DLD1 (cell line): ENCODE data around the gene PPP1R1B.

Experiments
- in situ Hi-C: cut with HindIII; loops from 2 replicates; pipeline ENCODE4 v1.10.0; 2017; ENCODE audit warnings: low sequenced_read_pairs

The PPP1R1B gene

GRCh38 chr17:39614545-39615157 is 12.1 kb upstream of the PPP1R1B start:
- in situ Hi-C loops = loop anchor here (10.0 kb wide), 1 partner anchor 60 kb away; no protein-coding TSS in a partner anchor

- in situ Hi-C loops = loop anchor here (10.0 kb wide), 1 partner anchor 59 kb away; no protein-coding TSS in a partner anchor
These were observed 11.3 kb upstream of the PPP1R1B start for GRCh38 chr17:39615434-39615833.

GRCh38 chr17:39617100-39617445 is 9.7 kb upstream of the PPP1R1B start:
- in situ Hi-C loops = loop anchor here (10.0 kb wide), 1 partner anchor 58 kb away; no protein-coding TSS in a partner anchor

DNA sequence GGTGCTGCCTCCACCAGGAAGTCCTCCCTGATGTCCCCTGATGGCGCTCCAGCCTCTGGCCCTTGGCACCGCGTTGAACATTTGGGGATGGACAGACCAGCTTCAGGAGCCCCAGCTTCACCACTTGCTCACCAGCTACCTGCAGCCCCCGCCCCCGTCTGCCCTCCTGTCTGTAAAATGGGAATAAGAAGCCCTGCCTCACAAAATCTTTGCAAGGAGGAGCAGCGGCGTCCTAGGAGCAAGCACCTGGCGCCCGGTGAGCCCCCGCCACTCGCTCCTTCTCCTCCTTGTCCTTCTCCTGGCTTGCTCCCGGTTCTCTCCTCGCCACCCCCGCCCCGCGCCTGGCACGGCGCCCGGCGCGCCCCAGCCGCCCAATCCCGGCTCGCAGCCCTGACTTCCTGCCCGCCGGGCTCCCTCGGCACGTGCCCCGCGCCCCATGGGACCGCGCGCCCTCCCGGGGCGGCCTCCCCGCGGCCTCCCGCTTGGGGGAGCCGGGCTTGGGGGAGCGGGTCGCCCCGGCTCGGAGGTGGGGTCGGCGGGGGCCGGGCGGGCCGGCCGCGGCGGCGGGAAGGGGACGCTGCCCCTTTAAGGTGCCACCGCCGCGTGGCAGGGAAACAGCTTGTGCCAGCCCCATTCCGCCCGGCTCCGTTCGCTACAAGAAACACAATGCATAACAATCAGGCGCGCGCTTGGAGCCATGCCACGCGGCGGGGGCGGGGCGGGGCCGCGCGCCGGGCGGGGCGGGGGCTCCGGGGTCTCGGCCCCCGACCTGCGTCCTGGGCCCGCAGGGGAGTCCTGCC is 9.1 kb upstream of the PPP1R1B start:
- in situ Hi-C loops = loop anchor here (10.0 kb wide), 1 partner anchor 57 kb away; no protein-coding TSS in a partner anchor

DNA sequence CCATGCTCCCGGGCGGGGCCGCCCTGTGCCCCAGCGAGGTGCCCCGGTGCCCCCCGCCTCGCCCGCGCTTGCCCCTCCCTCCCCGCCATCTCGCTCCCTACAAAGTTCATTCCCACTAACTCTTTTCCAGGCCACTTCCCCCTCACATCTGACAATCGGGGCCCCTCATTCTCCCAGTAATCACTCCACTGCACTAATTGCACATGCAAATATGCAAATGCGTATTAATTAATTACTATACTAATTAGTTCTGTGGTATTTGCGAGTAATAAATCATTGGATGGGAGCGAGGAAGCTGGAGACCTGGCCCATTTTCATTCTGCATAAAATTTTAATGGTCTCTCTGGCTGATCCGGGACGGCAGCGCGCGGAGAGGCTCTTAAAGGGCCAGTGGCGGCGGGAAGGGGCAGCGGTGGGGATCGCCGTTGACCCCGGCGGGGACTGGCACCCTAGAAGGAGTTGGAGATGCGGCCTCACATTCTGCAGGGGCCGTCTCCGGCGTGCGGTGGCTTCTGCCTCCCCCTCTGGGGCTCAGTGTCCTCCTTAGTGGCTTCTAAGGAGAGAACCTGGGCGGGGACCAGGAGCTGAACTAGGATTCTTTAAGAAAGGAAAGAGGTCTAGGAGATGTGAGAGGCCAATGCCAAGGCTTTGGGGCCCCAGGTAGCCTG is 8.4 kb upstream of the PPP1R1B start:
- in situ Hi-C loops = loop anchor here (10.0 kb wide), 1 partner anchor 56 kb away; no protein-coding TSS in a partner anchor

- in situ Hi-C loops = loop anchor here (10.0 kb wide), 1 partner anchor 56 kb away; no protein-coding TSS in a partner anchor
These were observed 7.6 kb upstream of the PPP1R1B start for GRCh38 chr17:39618956-39619785.

DNA sequence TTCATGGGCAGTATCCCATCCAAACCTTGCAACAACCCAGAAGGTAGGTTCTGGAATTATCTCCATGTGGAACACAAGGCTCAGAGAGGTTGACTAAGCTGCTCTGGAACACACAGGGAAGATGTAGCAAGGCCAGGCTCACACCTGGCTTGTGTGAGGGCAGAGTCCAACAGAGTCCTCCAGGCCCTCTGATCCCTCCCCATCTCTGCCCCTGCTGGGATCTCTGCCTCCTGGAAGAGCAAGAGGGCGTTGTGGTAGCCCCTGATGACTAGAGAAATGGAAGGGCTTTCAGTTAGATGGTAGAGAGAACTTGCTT is 7.0 kb upstream of the PPP1R1B start:
- in situ Hi-C loops = loop anchor here (10.0 kb wide), 1 partner anchor 55 kb away; no protein-coding TSS in a partner anchor

GRCh38 chr17:39621523-39622379 is 5.0 kb upstream of the PPP1R1B start:
- in situ Hi-C loops = no loop called here

DNA sequence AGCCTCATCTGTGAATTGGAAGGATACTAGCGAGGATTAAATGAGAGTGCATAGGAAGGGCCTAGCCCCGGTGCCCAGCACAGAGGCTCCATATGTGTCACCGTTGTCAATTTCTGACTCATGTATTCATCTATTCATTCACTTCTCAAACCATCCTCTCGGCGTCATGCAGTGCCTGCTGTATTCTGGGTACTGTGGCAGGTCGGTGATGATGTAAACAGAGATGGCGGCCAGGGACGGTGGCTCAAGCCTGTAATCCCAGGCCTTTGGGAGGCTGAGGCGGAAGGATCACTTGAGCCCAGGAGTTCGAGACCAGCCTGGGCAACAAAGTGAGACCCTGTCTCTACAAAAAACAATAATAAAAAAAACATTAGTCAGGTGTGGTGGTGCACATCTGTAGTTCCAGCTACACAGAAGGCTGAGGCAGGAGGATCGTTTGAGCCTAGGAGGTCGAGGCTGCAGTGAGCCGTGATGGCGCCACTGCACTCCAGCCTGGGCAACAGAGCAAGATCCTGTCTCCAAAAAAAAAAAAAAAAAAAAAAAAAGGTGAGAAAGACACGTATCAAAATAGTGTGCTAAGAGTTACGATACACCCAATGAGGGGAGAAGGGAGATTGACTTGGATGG is 4.3 kb upstream of the PPP1R1B start:
- in situ Hi-C loops = no loop called here

DNA sequence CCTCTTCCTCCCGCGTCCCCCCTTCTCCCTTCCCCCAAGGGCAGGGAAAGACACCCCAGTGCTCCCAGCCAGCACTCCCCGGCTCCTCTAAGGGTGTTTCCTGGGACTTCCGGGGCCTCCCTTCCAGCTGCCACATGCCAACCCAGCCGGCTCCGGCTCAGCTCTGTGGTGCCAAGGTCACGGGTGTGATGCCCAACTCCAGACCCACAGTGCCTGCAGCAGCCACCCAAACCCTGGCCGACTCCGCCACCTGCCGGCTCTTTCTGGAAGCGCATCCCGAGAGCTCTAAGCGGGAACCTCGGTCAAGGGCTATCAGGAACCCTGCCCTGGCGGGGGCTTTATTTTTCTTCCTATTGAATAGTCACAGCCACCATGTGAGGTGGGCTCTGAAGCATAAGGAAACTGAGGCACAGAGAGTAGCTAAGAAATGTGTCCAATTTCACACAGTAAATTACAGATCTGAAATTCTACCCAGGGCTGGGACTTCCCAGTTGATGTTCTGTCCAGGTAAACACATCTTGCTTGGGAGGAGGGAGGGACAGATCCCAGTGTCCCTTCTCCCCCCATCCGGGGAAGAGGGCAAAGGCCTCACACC is 3.3 kb upstream of the PPP1R1B start:
- in situ Hi-C loops = no loop called here

DNA sequence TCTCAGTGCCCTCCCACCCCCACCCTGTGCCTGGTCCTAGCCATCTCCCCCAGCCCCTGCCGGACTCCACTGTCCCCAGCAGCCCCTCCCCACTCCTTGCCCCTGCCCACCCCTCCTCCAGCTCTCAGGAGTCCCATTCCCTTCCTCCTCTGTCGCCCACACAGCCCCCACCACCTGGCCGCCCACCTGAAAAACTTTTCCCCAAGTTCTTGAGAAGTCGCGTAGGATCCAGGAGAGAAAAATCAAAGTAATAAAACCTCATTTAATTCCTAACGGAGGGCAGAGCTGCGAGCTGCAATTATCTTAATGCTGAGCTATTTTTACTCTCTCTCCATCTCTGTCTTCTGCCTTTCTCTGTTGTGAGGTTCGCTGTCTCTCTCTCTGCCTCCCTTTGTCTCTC is 2.4 kb upstream of the PPP1R1B start:
- in situ Hi-C loops = no loop called here

GRCh38 chr17:39625198-39625785 is 1.5 kb upstream of the PPP1R1B start:
- in situ Hi-C loops = no loop called here

- in situ Hi-C loops = no loop called here
These were observed 427 bp downstream of the PPP1R1B start for GRCh38 chr17:39627047-39627711.

DNA sequence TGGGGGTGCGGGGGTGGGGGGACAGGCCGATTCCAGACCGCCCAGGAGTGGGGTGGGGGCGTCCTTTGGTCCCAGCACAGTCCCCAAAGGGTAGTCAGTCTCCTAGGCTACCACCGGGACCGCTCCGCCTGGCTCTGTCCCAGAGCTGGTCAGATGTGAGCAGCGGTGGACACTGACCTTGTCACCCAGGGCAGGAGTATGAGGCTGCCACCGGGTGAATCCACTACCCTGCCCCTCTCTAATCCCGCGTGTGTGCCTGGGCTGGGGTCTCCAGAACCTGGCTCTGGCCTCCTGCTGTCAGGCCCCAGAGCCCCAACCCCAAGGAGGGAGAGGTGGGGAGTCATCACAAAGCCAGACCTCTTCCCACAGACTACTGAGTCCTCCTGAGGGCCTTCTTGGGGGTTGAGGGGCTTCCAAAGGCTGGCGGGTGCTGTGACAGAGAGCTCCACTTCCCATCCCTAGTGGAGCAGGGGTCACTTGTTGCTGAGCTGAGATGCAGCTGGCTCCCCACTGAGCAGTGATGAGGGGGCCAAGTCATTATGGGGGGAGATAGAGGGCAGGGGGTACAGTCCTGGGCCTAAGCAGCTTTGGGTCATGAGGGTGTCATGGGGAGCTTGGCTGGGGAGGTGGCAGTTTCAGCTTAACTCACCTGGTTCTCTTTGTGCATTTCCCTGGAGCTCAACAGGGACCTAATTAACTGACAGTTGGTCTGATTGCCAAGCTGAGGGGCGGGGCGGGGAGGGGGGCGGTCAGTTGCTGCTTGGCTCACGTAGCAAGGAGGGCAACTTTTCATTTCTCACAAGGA is 1.2 kb downstream of the PPP1R1B start:
- in situ Hi-C loops = no loop called here

GRCh38 chr17:39628655-39629493 is 2.1 kb downstream of the PPP1R1B start:
- in situ Hi-C loops = no loop called here

DNA sequence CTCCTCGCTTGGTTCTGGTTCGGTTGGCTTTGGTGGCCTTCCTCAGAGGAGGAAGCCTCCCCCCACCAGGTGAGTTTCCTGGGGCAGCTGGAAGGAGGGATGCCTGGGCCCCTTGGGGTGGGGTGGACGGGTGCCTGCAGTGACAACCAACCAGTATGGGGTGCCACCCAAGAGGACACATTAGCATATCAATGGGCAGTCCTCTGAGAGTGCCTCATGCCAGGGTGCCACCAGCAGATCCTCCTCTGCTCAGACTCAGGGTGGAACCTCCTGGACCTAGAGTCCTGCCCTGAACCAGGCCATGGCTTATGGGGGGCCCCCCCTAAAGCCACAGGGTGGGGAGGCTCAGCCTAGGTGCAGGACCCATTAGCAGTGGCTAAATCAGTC is 2.7 kb downstream of the PPP1R1B start:
- in situ Hi-C loops = no loop called here

GRCh38 chr17:39629898-39630297 is 3.1 kb downstream of the PPP1R1B start:
- in situ Hi-C loops = no loop called here
